Purkinje cell (primary cell): Measurements from ENCODE around the gene ZNF33A. TPM values are rescaled to one million over a fixed set of nuclear protein-coding genes. Genes with fewer than 3 reads are reported as not detected.

Experiments used
- polyA plus RNA-seq: library from polyadenylated mRNA; unstranded; fragments of >200 nt; fragmentation: Nextera tagmentation; gene quantifications from 2 replicates; pipeline ENCODE4 v1.2.1, GENCODE V29; 2014

Gene ZNF33A
- polyA plus RNA-seq: 26.0 and 31.8 TPM in 2 replicates

GRCh38 chr10:38010119-38010903, at the start of gene ZNF33A:
ZNF33A (plus strand) TSS chr10:38010675; CDS start chr10:38012342, 1,667 bp downstream.

DNA sequence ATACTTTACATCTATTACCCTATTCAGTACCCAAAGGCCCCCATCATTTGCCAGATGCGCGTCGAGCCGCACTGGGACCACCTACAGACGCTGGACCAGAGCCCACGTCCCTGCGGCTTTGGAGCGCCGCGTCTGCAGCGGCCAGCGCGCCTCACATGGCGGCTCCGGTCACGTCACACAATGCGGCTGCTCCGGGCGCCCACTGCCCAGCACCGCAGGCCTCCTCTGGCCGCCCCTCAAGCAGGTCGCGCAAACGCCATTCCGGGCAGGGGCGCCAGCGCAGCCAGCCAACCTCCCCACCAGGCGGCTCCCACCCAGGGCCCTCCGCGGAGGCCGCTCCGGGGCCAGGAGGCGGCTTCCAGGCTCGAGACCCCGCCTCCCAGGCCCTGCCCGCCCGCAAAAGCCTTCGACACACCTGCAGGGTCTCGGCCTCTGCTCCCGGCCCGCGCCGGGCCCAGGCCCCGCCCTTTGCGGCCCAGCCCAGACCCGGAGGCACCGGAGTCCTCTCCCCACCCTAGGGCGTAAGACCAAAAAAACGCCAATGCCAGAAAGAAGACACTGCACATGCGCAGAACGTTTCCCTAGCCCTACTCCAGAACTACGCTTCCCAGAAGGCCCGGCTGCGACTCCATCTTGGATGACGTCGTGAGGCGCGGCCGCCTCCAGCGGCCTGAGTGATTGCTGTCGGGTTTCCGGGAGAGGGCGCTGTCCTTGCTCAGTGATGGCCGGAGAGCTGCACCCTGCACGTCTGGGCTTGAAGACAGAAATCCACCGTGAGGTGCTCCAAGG, 34.2 kb upstream of the ZNF33A start, which contains the start of gene ZNF25:
Gene ZNF25 (minus strand): TSS at position 557 of the 789 bp plus-strand sequence. CDS start 4,925 bp downstream, outside the sequence.

DNA sequence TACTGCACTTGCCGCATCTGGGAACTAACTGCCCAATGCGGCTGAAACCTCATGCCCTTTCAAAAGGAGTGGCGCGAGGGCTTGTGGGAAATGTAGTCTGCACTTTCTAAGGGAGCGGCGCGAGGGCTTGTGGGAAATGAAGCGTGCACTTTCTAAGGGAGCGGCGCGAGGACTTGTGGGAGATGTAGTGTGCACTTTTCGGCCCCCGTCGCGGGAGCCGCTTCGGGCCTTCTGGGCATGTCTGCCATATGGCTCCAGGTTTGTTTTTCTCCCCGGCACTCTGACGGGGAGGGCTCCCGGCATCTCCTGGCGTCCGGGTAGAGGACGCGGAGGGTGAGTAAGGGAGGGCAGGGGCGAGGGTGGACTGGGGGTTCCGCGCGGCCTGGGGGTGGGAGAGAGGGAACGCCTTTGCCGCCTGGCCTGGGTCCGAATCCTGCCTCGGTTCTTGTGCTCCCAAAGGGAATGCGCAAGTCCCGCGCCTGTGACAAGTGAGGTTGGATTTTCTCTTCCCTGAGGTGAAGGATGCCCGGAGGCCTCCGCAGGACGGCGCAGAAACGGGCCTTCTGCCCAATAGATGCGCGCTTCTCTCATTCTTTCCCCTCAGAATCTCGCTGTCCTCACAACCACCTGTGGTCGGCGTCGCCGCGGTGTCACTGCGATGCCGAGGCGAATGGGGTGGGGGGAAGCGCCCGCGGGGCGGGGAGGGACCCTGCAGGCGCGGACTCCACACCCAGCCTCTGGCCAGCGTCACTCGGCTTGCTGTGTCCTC, 83.9 kb downstream of the ZNF33A start, which contains the start of gene ZNF37A:
Gene ZNF37A (plus strand): TSS at position 180 of the 769 bp plus-strand sequence. CDS start 2,281 bp downstream, outside the sequence.

Other genes starting within 250 kb of the ZNF33A start
- gene ZNF248, start 153.1 kb upstream of the ZNF33A start, polyA plus RNA-seq: 10.8 and 13.3 TPM in 2 replicates
- 22.0 and 27.8 TPM in 2 replicates for gene ZNF25, start 34.0 kb upstream of the ZNF33A start, polyA plus RNA-seq
- gene ZNF37A, start 83.7 kb downstream of the ZNF33A start, polyA plus RNA-seq: 11.4 and 14.8 TPM in 2 replicates